Endothelial cell of umbilical vein (primary cell): ENCODE data around the gene SPINDOC. TPM values are rescaled to one million over a fixed set of nuclear protein-coding genes. Genes with fewer than 3 reads are reported as not detected.

Source experiments
- BruUV-seq: library from RNA; stranded (reverse); fragments of 400-500 nt; replicated peaks from 2 replicates; lab custom pipeline; 2021; lab: Mats Ljungman, UMichigan
- CTCF ChIA-PET: fragments of 300-600, 350-600 bp; sonication (Branson Sonifier 250); formaldehyde crosslinking; loops from one replicate; lab custom pipeline; 2021; ENCODE audit warnings: antibody characterized with exemption, inconsistent platforms; lab: Charles Lee
- POLR2A ChIA-PET: fragments of 300-600, 350-600 bp; sonication (Branson Sonifier 250); formaldehyde crosslinking; loops from one replicate; lab custom pipeline; 2021; ENCODE audit warnings: antibody characterized with exemption, inconsistent platforms; lab: Charles Lee
- DNase-seq: peaks from one replicate; pipeline ENCODE4 v3.0.0-alpha.2; 2011; ENCODE audit warnings: low read depth, low spot score
- FAIRE-seq: peaks from 2 replicates; lab custom pipeline; 2011; peaks lifted over from hg19 to GRCh38; lab: Jason Lieb, UNC
- H2AFZ ChIP-seq: 2 replicates; pipeline ENCODE4 v1.6.0; 2012; ENCODE audit warnings: low read depth, low read length, control low read depth, inconsistent platforms
- H3K27ac ChIP-seq: 2 replicates; pipeline ENCODE4 v1.5.1; 2011; ENCODE audit warnings: low read depth, mild to moderate bottlenecking, control low read depth, low read length, moderate library complexity; ENCODE audit not compliant: insufficient read depth
- H3K27me3 ChIP-seq, 2 experiments: 2 replicates each; pipeline versions ENCODE4 v1.6.0 to v1.6.1; 2011; ENCODE audit warnings: low read length in 2 of 2, mixed read lengths in 1 of 2; ENCODE audit not compliant: control insufficient read depth in 2 of 2, insufficient read depth in 2 of 2
- H3K36me3 ChIP-seq, 2 experiments: 2 replicates in 1 of 2; 3 replicates in 1 of 2; pipeline ENCODE4 v1.5.1; 2011; ENCODE audit warnings: low read length in 2 of 2, mild to moderate bottlenecking in 1 of 2, moderate library complexity in 1 of 2; ENCODE audit not compliant: control insufficient read depth in 2 of 2, insufficient read depth in 2 of 2; ENCODE audit errors: extremely low read depth in 1 of 2
- H3K4me1 ChIP-seq: 3 replicates; pipeline ENCODE4 v1.5.1; 2011; ENCODE audit warnings: mild to moderate bottlenecking, low read length; ENCODE audit not compliant: control insufficient read depth, insufficient read depth; ENCODE audit errors: extremely low read depth
- H3K4me2 ChIP-seq: 2 replicates; pipeline ENCODE4 v1.6.1; 2011; ENCODE audit warnings: low read length, control low read depth, mixed read lengths; ENCODE audit not compliant: insufficient read depth
- H3K4me3 ChIP-seq, 3 experiments: fragments of 200-600 bp in 1 of 3; sonication (generic), shearing (Covaris generic) in 1 of 3; replicated peaks in 1 of 3; 2 replicates each; pipeline ENCODE4 v1.5.1; 2011 to 2016; ENCODE audit warnings: control low read depth in 3 of 3, low read length in 3 of 3, mild to moderate bottlenecking in 2 of 3, inconsistent platforms in 1 of 3, low read depth in 1 of 3, moderate library complexity in 1 of 3; ENCODE audit not compliant: insufficient read depth in 1 of 3
- H3K79me2 ChIP-seq: 2 replicates; pipeline ENCODE4 v1.6.0; 2012; ENCODE audit warnings: low read length, inconsistent platforms; ENCODE audit not compliant: control insufficient read depth, insufficient read depth
- H3K9ac ChIP-seq: replicated peaks from 2 replicates; pipeline ENCODE3; 2011; ENCODE audit warnings: low read length, control low read depth; ENCODE audit not compliant: insufficient read depth; ENCODE audit errors: extremely low read depth
- H3K9me1 ChIP-seq: replicated peaks from 3 replicates; pipeline ENCODE4 v1.6.0; 2011; ENCODE audit warnings: mild to moderate bottlenecking, low read length; ENCODE audit not compliant: control insufficient read depth, insufficient read depth; ENCODE audit errors: extremely low read depth
- H3K9me3 ChIP-seq: replicated peaks from 2 replicates; pipeline ENCODE4 v1.5.1; 2012; ENCODE audit warnings: low read length, inconsistent platforms; ENCODE audit not compliant: control insufficient read depth, insufficient read depth
- H4K20me1 ChIP-seq: replicated peaks from 2 replicates; pipeline ENCODE3; 2011; ENCODE audit warnings: mild to moderate bottlenecking, low read length; ENCODE audit not compliant: control insufficient read depth, insufficient read depth; ENCODE audit errors: extremely low read depth
- CTCF ChIP-seq, 2 donors: IDR thresholded peaks; 1 replicate in 1 of 2; 2 replicates in 1 of 2; pipeline ENCODE4 v1.5.1; 2011; ENCODE audit warnings: low read length in 2 of 2, mild to moderate bottlenecking in 2 of 2, moderate library complexity in 2 of 2, control low read depth in 1 of 2, inconsistent platforms in 1 of 2, low read depth in 1 of 2; ENCODE audit not compliant: insufficient read depth in 1 of 2; ENCODE audit errors: extremely low read depth in 1 of 2
- GATA2 ChIP-seq: IDR thresholded peaks from 2 replicates; pipeline ENCODE4 v1.7.0; 2011; ENCODE audit warnings: low read depth, mild to moderate bottlenecking, moderate library complexity, mixed read lengths, low read length; ENCODE audit not compliant: insufficient read length, insufficient read depth
- JUN ChIP-seq: IDR thresholded peaks from 2 replicates; pipeline ENCODE4 v1.6.1; 2011; ENCODE audit warnings: borderline replicate concordance, low read depth; ENCODE audit not compliant: insufficient read length, insufficient read depth
- MAX ChIP-seq: IDR thresholded peaks from 2 replicates; pipeline ENCODE4 v1.6.1; 2011; ENCODE audit not compliant: insufficient read depth, insufficient read length
- POLR2AphosphoS5 ChIP-seq: IDR thresholded peaks from 2 replicates; pipeline ENCODE4 v1.6.1; 2012; ENCODE audit warnings: low read depth, mild to moderate bottlenecking, control low read depth, low read length, moderate library complexity; ENCODE audit not compliant: insufficient read depth
- dilution Hi-C: fragments of 300-500 bp; cut with MboI; formaldehyde crosslinking; loops from one replicate; pipeline ENCODE4 v1.15.0; 2019; ENCODE audit warnings: low sequenced_read_pairs; ENCODE audit not compliant: extremely low pct_ligation_motif_present
- intact Hi-C: fragments of 100-400 bp; cut with micrococcal nuclease; formaldehyde crosslinking; loops from one replicate; pipeline ENCODE4 v1.10.0; 2022
- polyA plus RNA-seq, 4 experiments: library from polyadenylated mRNA; depleted of rRNA in 3 of 4; stranded (reverse) in 3 of 4; unstranded in 1 of 4; fragments of >200 nt; gene quantifications; 2 replicates each; pipeline versions ENCODE4 v1.2.1 to v1.2.3, GENCODE V29; 2011 to 2012; ENCODE audit warnings: missing spikeins in 1 of 4
- small RNA-seq: library from RNA; depleted of rRNA; stranded (forward); fragments of <200 nt; gene quantifications from one replicate; pipeline ENCODE3, GENCODE V24; 2012; ENCODE audit warnings: low replicate concordance, low read depth; ENCODE audit not compliant: insufficient read depth, insufficient read length
- total RNA-seq: library from RNA; stranded (reverse); gene quantifications from 2 replicates; pipeline ENCODE4 v1.2.3, GENCODE V29; 2021

The SPINDOC gene
- total and polyA plus RNA-seq, 2 donors (not counting 3 experiments of a cell fraction or from before 2014, with no cell fraction given), result 29.4 to 54.5 TPM

DNA sequence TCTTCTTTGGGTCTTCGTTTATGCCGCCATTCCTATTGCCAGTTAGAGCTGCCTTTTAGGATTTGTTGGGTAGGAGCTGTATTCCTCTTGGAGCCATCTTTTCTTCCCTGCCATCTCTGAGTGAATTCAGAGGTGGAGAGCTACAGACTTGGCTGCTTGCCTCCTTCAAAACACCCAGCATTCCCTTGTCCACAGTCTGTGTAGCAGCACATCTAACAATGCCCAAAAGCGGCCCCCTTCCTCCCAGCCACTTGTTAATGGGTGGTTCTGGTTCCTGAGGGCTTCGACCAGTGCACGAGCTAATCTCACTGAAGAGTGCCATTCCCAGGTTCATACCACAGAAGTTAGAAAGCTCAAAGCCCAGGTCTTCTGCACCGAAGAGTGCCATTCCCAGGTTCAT is 63.4 kb downstream of the SPINDOC start:
- peaks cover 8% of the 10 kb centered on the region for H3K4me1 ChIP-seq
- no peak overlapping the region for H3K9ac ChIP-seq
- CTCF ChIA-PET, result interaction anchor here (1.3 to 2.2 kb wide), 4 partner anchors 10 to 69 kb away, joined by 4 to 9 read pairs (median 5); partner anchors contain the start of gene MARK2
- TF ChIP-seq GATA2 (no peak), JUN (no peak), CTCF (IDR thresholded peaks at IDR 0.05; ENCODE audit: extremely low read depth in 1 of 2, insufficient read depth in 1 of 2, low read depth in 1 of 2, low read length in 2 of 2) (no peak), POLR2AphosphoS5 (no peak), MAX (no peak)
- H3K27ac ChIP-seq, result no peak overlapping the region
- DNase-seq, result no peak
- no TSS peak for BruUV-seq
- no peak overlapping the region for H2AFZ ChIP-seq
- no peaks in the 10 kb centered on the region for H3K9me3 ChIP-seq
- H3K27me3 ChIP-seq, result no peaks in the 10 kb centered on the region
- H3K9me1 ChIP-seq, result no peaks in the 10 kb centered on the region
- no peak overlapping the region for H3K4me3 ChIP-seq
- intact Hi-C loops, result no loop called here
- H3K4me2 ChIP-seq, result no peak overlapping the region
- H4K20me1 ChIP-seq, result no peaks in the 10 kb centered on the region
- peaks cover 48% of the 10 kb centered on the region for H3K79me2 ChIP-seq
- peaks cover 0 to 2% of the 10 kb centered on the region in 2 experiments for H3K36me3 ChIP-seq
- FAIRE-seq, result no peak
- POLR2A ChIA-PET, result no interaction called here
- dilution Hi-C loops, result no loop called here

Small RNAs within 50 kb of the gene (small RNA-seq; reads per million reads assigned to genes)
- gene AP006289.1, result not detected
- not detected for gene RN7SL596P

Other genes with a start within 250 kb of the SPINDOC start
- gene PLAAT3, start 199.0 kb upstream of the SPINDOC start, total RNA-seq, result 22.8 and 24.2 TPM in 2 replicates
- 37.0 and 40.2 TPM in 2 replicates for gene PLAAT3, start 199.0 kb upstream of the SPINDOC start, polyA plus RNA-seq
- gene ATL3, start 142.1 kb upstream of the SPINDOC start, total RNA-seq, result 70.0 and 70.2 TPM in 2 replicates
- 21.7 and 25.0 TPM in 2 replicates for gene ATL3, start 142.1 kb upstream of the SPINDOC start, polyA plus RNA-seq
- gene RTN3, start 132.0 kb upstream of the SPINDOC start, total RNA-seq, result 109 and 112 TPM in 2 replicates
- gene RTN3, start 132.0 kb upstream of the SPINDOC start, polyA plus RNA-seq, result 90.6 and 93.6 TPM in 2 replicates
- 25.2 and 32.0 TPM in 2 replicates for gene ZFTA, start 44.7 kb upstream of the SPINDOC start, total RNA-seq
- gene ZFTA, start 44.7 kb upstream of the SPINDOC start, polyA plus RNA-seq, result 9.9 and 10.5 TPM in 2 replicates
- 33.4 and 34.7 TPM in 2 replicates for gene MARK2, start 25.7 kb downstream of the SPINDOC start, total RNA-seq
- gene MARK2, start 25.7 kb downstream of the SPINDOC start, polyA plus RNA-seq, result 16.6 and 16.7 TPM in 2 replicates
- 0.13 and 1.7 TPM in 2 replicates for gene RCOR2, start 103.7 kb downstream of the SPINDOC start, total RNA-seq
- gene RCOR2, start 103.7 kb downstream of the SPINDOC start, polyA plus RNA-seq, result 0.43 and 0.63 TPM in 2 replicates
- gene NAA40, start 125.5 kb downstream of the SPINDOC start, total RNA-seq, result 30.9 and 32.3 TPM in 2 replicates
- gene NAA40, start 125.5 kb downstream of the SPINDOC start, polyA plus RNA-seq, result 22.8 and 28.5 TPM in 2 replicates
- 307 and 339 TPM in 2 replicates for gene COX8A, start 161.2 kb downstream of the SPINDOC start, total RNA-seq
- gene COX8A, start 161.2 kb downstream of the SPINDOC start, polyA plus RNA-seq, result 930 and 1,340 TPM in 2 replicates
- 80.0 and 81.9 TPM in 2 replicates for gene OTUB1, start 173.0 kb downstream of the SPINDOC start, total RNA-seq
- gene OTUB1, start 173.0 kb downstream of the SPINDOC start, polyA plus RNA-seq, result 256 and 316 TPM in 2 replicates
- not detected in 2 replicates for gene FLRT1, start 222.5 kb downstream of the SPINDOC start, total RNA-seq
- not detected in 2 replicates for gene FLRT1, start 222.5 kb downstream of the SPINDOC start, polyA plus RNA-seq